RWPE1 (cell line): ENCODE data around the gene EPC2.

Experiments
- CTCF ChIA-PET: fragments of 350-600 bp; sonication (Branson Sonifier 250); formaldehyde crosslinking; extraction: SDS; loops from one replicate; lab custom pipeline; 2021; lab: Yijun Ruan, JAX
- POLR2A ChIA-PET: fragments of 400-600 bp; formaldehyde crosslinking; extraction: SDS; loops from one replicate; lab custom pipeline; 2020; ENCODE audit warnings: antibody characterized with exemption; ENCODE audit not compliant: low non-redundant PET; lab: Yijun Ruan, JAX
- DNase-seq: peaks from one replicate; pipeline ENCODE4 v3.0.0; 2012; ENCODE audit warnings: low spot score
- H3K27ac ChIP-seq: fragments of 450-650 bp; 2 replicates; pipeline ENCODE4 v1.5.1; 2017
- CTCF ChIP-seq: fragments of 450-650 bp; conservative IDR thresholded peaks from 2 replicates; pipeline ENCODE4 v1.5.1; 2017; ENCODE audit warnings: low read depth, mild to moderate bottlenecking

The EPC2 gene

GRCh38 chr2:148701039-148701438 is 56.5 kb downstream of the EPC2 start:
- H3K27ac ChIP-seq, result no peak overlapping the region
- POLR2A ChIA-PET, result no interaction called here
- CTCF ChIA-PET, result no interaction called here
- TF ChIP-seq CTCF, result no peak
- DNase-seq, result no peak

GRCh38 chr2:148701877-148702276 is 57.3 kb downstream of the EPC2 start:
- TF ChIP-seq CTCF, result no peak
- POLR2A ChIA-PET, result no interaction called here
- CTCF ChIA-PET, result no interaction called here
- no peak for DNase-seq
- H3K27ac ChIP-seq, result no peak overlapping the region

GRCh38 chr2:148702475-148702874 is 57.9 kb downstream of the EPC2 start:
- ChIA-PET CTCF (no interaction called here), POLR2A (no interaction called here)
- TF ChIP-seq CTCF, result no peak

GRCh38 chr2:148704247-148704646 is 59.7 kb downstream of the EPC2 start:
- no peak for DNase-seq
- ChIA-PET POLR2A (no interaction called here), CTCF (interaction anchor here (0.7 kb wide), 1 partner anchor 693 kb away, joined by 3 read pairs; no protein-coding TSS in a partner anchor)
- no peak for TF ChIP-seq CTCF
- no peak overlapping the region for H3K27ac ChIP-seq

More at GRCh38 chr2:148702475-148702874, 57.9 kb downstream of the EPC2 start:
- no peak overlapping the region for H3K27ac ChIP-seq
- no peak for DNase-seq

GRCh38 chr2:148716378-148716920 is 71.9 kb downstream of the EPC2 start:
- ChIA-PET CTCF (no interaction called here), POLR2A (no interaction called here)
- no peak for DNase-seq
- no peak overlapping the region for H3K27ac ChIP-seq
- no peak for TF ChIP-seq CTCF

GRCh38 chr2:148718039-148718438 is 73.5 kb downstream of the EPC2 start:
- no peak for TF ChIP-seq CTCF
- no peak overlapping the region for H3K27ac ChIP-seq
- ChIA-PET CTCF (interaction anchor here (0.6 kb wide), 1 partner anchor 48 kb away, joined by 3 read pairs; no protein-coding TSS in a partner anchor), POLR2A (no interaction called here)
- DNase-seq, result no peak
